ENCODE data around the gene COQ10B.

DNA sequence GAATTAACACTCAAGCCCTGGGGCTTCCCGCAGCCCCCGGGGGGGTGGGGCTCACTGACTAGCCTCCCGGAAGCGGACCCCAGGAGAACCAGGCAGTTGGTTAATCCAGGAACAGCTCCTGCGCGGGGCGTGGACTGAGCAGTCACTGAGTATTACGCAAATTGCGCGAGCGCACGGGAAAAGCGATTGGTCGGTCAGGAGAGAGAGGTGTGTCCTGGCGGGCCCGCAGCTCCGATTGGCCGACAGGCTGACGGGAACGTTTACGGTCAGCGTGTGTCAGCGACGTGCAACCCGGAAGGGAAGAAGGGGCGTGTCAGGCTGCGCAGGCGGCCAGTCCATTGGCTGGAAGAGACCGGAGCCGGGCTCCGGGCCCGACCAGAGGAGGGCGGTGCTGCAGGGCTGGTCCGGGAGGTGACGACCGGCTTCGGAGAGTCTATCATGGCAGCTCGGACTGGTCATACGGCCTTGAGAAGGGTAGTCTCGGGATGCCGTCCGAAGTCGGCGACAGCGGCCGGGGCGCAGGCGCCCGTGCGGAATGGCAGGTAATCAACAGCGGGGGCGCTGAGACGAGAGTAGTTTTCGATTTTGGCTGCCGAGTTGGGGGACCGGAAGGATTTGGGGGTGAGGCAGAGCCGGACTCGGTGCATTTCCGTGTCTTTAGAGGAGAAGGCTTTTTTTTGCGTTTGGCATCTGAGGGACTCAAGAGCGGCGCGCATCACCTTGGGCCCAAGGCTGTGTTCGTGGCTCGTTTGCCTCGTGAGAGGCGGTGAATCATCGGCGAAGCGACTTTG is at the start of gene COQ10B:
- TF ChIP-seq, protein P1, sequence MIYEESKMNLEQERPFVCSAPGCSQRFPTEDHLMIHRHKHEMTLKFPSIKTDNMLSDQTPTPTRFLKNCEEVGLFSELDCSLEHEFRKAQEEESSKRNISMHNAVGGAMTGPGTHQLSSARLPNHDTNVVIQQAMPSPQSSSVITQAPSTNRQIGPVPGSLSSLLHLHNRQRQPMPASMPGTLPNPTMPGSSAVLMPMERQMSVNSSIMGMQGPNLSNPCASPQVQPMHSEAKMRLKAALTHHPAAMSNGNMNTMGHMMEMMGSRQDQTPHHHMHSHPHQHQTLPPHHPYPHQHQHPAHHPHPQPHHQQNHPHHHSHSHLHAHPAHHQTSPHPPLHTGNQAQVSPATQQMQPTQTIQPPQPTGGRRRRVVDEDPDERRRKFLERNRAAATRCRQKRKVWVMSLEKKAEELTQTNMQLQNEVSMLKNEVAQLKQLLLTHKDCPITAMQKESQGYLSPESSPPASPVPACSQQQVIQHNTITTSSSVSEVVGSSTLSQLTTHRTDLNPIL (CRISPR knock-in tag; IDR thresholded peaks at IDR 0.05; ENCODE audit: low read depth) = no peak
- TF ChIP-seq ZC3H10 (CRISPR knock-in tag; IDR thresholded peaks at IDR 0.05) (no peak), PPARA (CRISPR knock-in tag; IDR thresholded peaks at IDR 0.05; ENCODE audit: borderline replicate concordance) (no peak), TCF4 (CRISPR knock-in tag; IDR thresholded peaks at IDR 0.05; ENCODE audit: borderline replicate concordance) (no peak), ARNTL (CRISPR knock-in tag; IDR thresholded peaks at IDR 0.05; ENCODE audit: borderline replicate concordance, low read depth) (no peak), ZNF565 (CRISPR knock-in tag; conservative IDR thresholded peaks at IDR 0.05; ENCODE audit: low read depth) (no peak), BACH2 (CRISPR knock-in tag; IDR thresholded peaks at IDR 0.05; ENCODE audit: borderline replicate concordance) (no peak), ZFP30 (CRISPR knock-in tag; IDR thresholded peaks at IDR 0.05) (no peak), RARB (CRISPR knock-in tag; IDR thresholded peaks at IDR 0.05) (no peak)
- TF ChIP-seq, protein P2, sequence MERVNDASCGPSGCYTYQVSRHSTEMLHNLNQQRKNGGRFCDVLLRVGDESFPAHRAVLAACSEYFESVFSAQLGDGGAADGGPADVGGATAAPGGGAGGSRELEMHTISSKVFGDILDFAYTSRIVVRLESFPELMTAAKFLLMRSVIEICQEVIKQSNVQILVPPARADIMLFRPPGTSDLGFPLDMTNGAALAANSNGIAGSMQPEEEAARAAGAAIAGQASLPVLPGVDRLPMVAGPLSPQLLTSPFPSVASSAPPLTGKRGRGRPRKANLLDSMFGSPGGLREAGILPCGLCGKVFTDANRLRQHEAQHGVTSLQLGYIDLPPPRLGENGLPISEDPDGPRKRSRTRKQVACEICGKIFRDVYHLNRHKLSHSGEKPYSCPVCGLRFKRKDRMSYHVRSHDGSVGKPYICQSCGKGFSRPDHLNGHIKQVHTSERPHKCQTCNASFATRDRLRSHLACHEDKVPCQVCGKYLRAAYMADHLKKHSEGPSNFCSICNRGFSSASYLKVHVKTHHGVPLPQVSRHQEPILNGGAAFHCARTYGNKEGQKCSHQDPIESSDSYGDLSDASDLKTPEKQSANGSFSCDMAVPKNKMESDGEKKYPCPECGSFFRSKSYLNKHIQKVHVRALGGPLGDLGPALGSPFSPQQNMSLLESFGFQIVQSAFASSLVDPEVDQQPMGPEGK (CRISPR knock-in tag; IDR thresholded peaks at IDR 0.05; ENCODE audit: borderline replicate concordance) = peak; percentile 52; the same call in 1 of the 2 replicates
